Thoracic aorta (tissue), 2 donors: ENCODE measurements around the gene NOVA2. TPM values are rescaled to one million over a fixed set of nuclear protein-coding genes. Genes with fewer than 3 reads are reported as not detected.
A peak's percentile ranks its signal among the peaks of the same experiment; 100 is the strongest.

ENCODE experiments used
- ATAC-seq: fragments of 150-250 bp; one replicate; pipeline ENCODE4 v1.8.0; 2017; ENCODE audit warnings: low read depth; ENCODE audit not compliant: insufficient number of reproducible peaks, low FRiP score
- DNase-seq: peaks from one replicate; pipeline ENCODE4 v3.0.0-alpha.2; 2020; ENCODE audit warnings: low spot score
- H3K27ac ChIP-seq, 2 donors: fragments of 200-600 bp; sonication (generic); 1 replicate in 1 of 2; 2 replicates in 1 of 2; pipeline ENCODE4 v1.5.1; 2016; ENCODE audit warnings: mild to moderate bottlenecking in 2 of 2, moderate library complexity in 2 of 2
- H3K27me3 ChIP-seq: fragments of 200-600 bp; sonication (generic); replicated peaks from 2 replicates; pipeline ENCODE4 v1.6.0; 2016; ENCODE audit warnings: mild to moderate bottlenecking; ENCODE audit not compliant: insufficient read depth
- H3K36me3 ChIP-seq: fragments of 200-600 bp; sonication (generic); one replicate; pipeline ENCODE4 v1.5.1; 2016
- H3K4me1 ChIP-seq, 2 donors: fragments of 200-600 bp; sonication (generic); 1 replicate in 1 of 2; 2 replicates in 1 of 2; pipeline versions ENCODE4 v1.5.1 to v1.6.0; 2016; ENCODE audit warnings: low read depth in 2 of 2, mild to moderate bottlenecking in 1 of 2; ENCODE audit not compliant: control insufficient read depth in 1 of 2
- H3K4me3 ChIP-seq: fragments of 200-600 bp; sonication (generic); 2 replicates; pipeline ENCODE4 v1.5.1; 2016; ENCODE audit warnings: mild to moderate bottlenecking
- H3K9me3 ChIP-seq: fragments of 200-600 bp; sonication (generic); 2 replicates; pipeline ENCODE4 v1.5.1; 2016
- total RNA-seq, 2 donors: library from RNA; depleted of rRNA; stranded (reverse); fragments of >200 nt; gene quantifications; one replicate each; pipeline versions ENCODE4 v1.1.0 to v1.2.3, GENCODE V29; 2016
- TF ChIP-seq, protein P1 (sequence below): fragments of 200-600 bp; sonication (generic); IDR thresholded peaks from one replicate; pipeline ENCODE4 v1.5.1; 2019; ENCODE audit warnings: antibody characterized with exemption

Gene NOVA2
- total RNA-seq, 2 donors from 2014 or later = 2.6 to 6.4 TPM

GRCh38 chr19:46009530-46010510 is 36.2 kb upstream of the NOVA2 start:
- peaks cover 3 to 4% of the 10 kb centered on the region in 2 donors for H3K4me1 ChIP-seq
- no peaks in the 10 kb centered on the region for H3K9me3 ChIP-seq
- H3K4me3 ChIP-seq = no peak overlapping the region
- TF ChIP-seq, protein P1, sequence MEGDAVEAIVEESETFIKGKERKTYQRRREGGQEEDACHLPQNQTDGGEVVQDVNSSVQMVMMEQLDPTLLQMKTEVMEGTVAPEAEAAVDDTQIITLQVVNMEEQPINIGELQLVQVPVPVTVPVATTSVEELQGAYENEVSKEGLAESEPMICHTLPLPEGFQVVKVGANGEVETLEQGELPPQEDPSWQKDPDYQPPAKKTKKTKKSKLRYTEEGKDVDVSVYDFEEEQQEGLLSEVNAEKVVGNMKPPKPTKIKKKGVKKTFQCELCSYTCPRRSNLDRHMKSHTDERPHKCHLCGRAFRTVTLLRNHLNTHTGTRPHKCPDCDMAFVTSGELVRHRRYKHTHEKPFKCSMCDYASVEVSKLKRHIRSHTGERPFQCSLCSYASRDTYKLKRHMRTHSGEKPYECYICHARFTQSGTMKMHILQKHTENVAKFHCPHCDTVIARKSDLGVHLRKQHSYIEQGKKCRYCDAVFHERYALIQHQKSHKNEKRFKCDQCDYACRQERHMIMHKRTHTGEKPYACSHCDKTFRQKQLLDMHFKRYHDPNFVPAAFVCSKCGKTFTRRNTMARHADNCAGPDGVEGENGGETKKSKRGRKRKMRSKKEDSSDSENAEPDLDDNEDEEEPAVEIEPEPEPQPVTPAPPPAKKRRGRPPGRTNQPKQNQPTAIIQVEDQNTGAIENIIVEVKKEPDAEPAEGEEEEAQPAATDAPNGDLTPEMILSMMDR = peak; percentile 88
- DNase-seq (no peak), ATAC-seq (no peak)
- peaks cover 4% of the 10 kb centered on the region for H3K36me3 ChIP-seq
- no peak overlapping the region for H3K27ac ChIP-seq
- H3K27me3 ChIP-seq = peaks cover 7% of the 10 kb centered on the region

DNA sequence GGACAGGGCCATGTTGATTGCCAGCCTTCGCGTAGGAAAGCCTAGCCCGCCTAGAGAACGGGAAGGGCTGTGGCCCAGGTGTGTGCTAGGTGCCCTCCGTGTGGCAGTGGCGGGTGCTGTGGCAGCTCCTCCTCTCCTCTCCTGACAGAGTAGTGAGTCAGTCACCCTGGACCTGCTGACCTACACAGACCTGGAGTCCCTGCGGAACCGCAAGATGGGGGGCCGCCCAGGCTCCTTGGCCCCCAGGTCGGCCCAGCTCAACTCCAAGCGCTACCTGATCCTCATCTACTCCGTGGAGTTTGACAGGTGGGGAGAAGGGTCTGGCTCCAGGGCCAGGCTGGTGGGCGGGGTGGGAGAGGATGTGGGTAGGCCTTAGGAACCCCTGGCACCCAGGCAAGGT is 32.7 kb upstream of the NOVA2 start:
- Histone ChIP-seq H3K27me3 (no peaks in the 10 kb centered on the region), H3K4me1 (no peaks in the 10 kb centered on the region), H3K36me3 (peaks cover 4% of the 10 kb centered on the region), H3K27ac (no peak overlapping the region), H3K9me3 (no peaks in the 10 kb centered on the region), H3K4me3 (no peak overlapping the region)
- ATAC-seq (no peak), DNase-seq (no peak)
- TF ChIP-seq, protein P1 = no peak

- DNase-seq = no peak
- no peaks in the 10 kb centered on the region for H3K27me3 ChIP-seq
- TF ChIP-seq, protein P1 = no peak
Observed at GRCh38 chr19:46002678-46003275, 29.1 kb upstream of the NOVA2 start.

GRCh38 chr19:46000491-46001246 is 27.0 kb upstream of the NOVA2 start:
- ATAC-seq = no peak
- Histone ChIP-seq H3K36me3 (no peaks in the 10 kb centered on the region), H3K4me1 (peaks cover 3 to 23% of the 10 kb centered on the region in 2 donors), H3K9me3 (no peaks in the 10 kb centered on the region), H3K27me3 (no peaks in the 10 kb centered on the region), H3K27ac (no peak overlapping the region), H3K4me3 (no peak overlapping the region)
- TF ChIP-seq, protein P1 = no peak
- no peak for DNase-seq

More at GRCh38 chr19:46002678-46003275, 29.1 kb upstream of the NOVA2 start:
- ATAC-seq = no peak
- H3K27ac ChIP-seq = no peak overlapping the region
- H3K4me3 ChIP-seq = no peak overlapping the region
- peaks cover 0 to 14% of the 10 kb centered on the region in 2 donors for H3K4me1 ChIP-seq
- H3K36me3 ChIP-seq = peaks cover 2% of the 10 kb centered on the region
- no peaks in the 10 kb centered on the region for H3K9me3 ChIP-seq
